ENCODE results near the gene KMT2C.
"Not testable (repeated sequence)": the region's sequence is repeated elsewhere in the genome, so short reads cannot be mapped to it uniquely, and the experiment has no call there.

KMT2C gene

GRCh38 chr7:152382244-152382643 lies 53.6 kb downstream of the KMT2C start:
- no peaks in the 10 kb centered on the region; the same call in 1 of the 2 replicates for H3K9me3 ChIP-seq (ENCODE audit: insufficient read depth, low read depth, low read length)
- H3K27me3 ChIP-seq (ENCODE audit: insufficient read depth, low read length, poor library complexity, severe bottlenecking): no peaks in the 10 kb centered on the region
- TF ChIP-seq, protein P1, sequence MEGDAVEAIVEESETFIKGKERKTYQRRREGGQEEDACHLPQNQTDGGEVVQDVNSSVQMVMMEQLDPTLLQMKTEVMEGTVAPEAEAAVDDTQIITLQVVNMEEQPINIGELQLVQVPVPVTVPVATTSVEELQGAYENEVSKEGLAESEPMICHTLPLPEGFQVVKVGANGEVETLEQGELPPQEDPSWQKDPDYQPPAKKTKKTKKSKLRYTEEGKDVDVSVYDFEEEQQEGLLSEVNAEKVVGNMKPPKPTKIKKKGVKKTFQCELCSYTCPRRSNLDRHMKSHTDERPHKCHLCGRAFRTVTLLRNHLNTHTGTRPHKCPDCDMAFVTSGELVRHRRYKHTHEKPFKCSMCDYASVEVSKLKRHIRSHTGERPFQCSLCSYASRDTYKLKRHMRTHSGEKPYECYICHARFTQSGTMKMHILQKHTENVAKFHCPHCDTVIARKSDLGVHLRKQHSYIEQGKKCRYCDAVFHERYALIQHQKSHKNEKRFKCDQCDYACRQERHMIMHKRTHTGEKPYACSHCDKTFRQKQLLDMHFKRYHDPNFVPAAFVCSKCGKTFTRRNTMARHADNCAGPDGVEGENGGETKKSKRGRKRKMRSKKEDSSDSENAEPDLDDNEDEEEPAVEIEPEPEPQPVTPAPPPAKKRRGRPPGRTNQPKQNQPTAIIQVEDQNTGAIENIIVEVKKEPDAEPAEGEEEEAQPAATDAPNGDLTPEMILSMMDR (conservative IDR thresholded peaks at IDR 0.05; ENCODE audit: low read length): no peak
- no peak for TF ChIP-seq EZH2phosphoT487 (IDR thresholded peaks at IDR 0.05; ENCODE audit: borderline replicate concordance)
- no peaks in the 10 kb centered on the region for H3K9me2 ChIP-seq (replicated peaks; ENCODE audit: low read depth, low read length)
- H3K4me2 ChIP-seq (ENCODE audit: low read depth, low read length, poor library complexity, severe bottlenecking): no peak overlapping the region
- H3F3A ChIP-seq (ENCODE audit: low read depth): no peaks in the 10 kb centered on the region
- peaks cover 80% of the 10 kb centered on the region for H3K79me2 ChIP-seq (ENCODE audit: insufficient read depth, low read length)
- H2AFZ ChIP-seq (ENCODE audit: low read length): no peak overlapping the region
- H3K4me3 ChIP-seq (ENCODE audit: low read length, poor library complexity, severe bottlenecking): no peak overlapping the region
- peaks cover 22% of the 10 kb centered on the region for H4K20me1 ChIP-seq (ENCODE audit: insufficient read depth, low read length, poor library complexity, severe bottlenecking)
- no peak overlapping the region for H3K9ac ChIP-seq (ENCODE audit: low read depth, low read length, poor library complexity, severe bottlenecking)
- no peaks in the 10 kb centered on the region for H3K4me1 ChIP-seq (ENCODE audit: insufficient read depth, low read length, poor library complexity, severe bottlenecking)
- H3K36me3 ChIP-seq (ENCODE audit: insufficient read depth, low read length): no peaks in the 10 kb centered on the region

GRCh38 chr7:152380931-152381578 lies 54.7 kb downstream of the KMT2C start:
- H3K4me3 ChIP-seq (ENCODE audit: low read length, poor library complexity, severe bottlenecking); H3K9me3 ChIP-seq (ENCODE audit: insufficient read depth, low read depth, low read length); H3K27me3 ChIP-seq (ENCODE audit: insufficient read depth, low read length, poor library complexity, severe bottlenecking); H3F3A ChIP-seq (ENCODE audit: low read depth); H3K36me3 ChIP-seq (ENCODE audit: insufficient read depth, low read length); H3K9ac ChIP-seq (ENCODE audit: low read depth, low read length, poor library complexity, severe bottlenecking); H3K4me2 ChIP-seq (ENCODE audit: low read depth, low read length, poor library complexity, severe bottlenecking); H2AFZ ChIP-seq (ENCODE audit: low read length); H3K9me2 ChIP-seq (replicated peaks; ENCODE audit: low read depth, low read length); H3K4me1 ChIP-seq (ENCODE audit: insufficient read depth, low read length, poor library complexity, severe bottlenecking): not testable (repeated sequence)
- Histone ChIP-seq H3K79me2 (ENCODE audit: insufficient read depth, low read length) (peaks cover 85% of the 10 kb centered on the region), H4K20me1 (ENCODE audit: insufficient read depth, low read length, poor library complexity, severe bottlenecking) (peaks cover 24% of the 10 kb centered on the region)

DNA sequence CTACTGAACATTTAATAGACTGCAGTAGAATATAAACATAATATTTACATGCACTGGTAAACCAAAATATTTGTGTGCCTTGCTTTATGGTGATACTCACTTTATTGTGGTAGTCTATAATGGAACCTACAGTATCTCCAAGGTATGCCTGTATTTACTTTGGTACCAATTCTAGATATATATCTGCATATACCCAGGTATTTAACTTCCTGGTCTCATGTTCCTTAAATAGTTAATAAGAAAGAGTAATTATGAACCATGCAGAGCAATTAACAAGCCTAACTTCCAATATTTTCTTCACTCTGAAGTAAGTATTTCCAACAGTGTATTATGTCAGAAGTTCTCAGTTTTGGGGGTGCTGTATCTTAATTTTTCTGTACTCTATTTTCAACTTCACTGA lies 57.3 kb downstream of the KMT2C start:
- H3K4me3 ChIP-seq (ENCODE audit: low read length, poor library complexity, severe bottlenecking); H3K9me3 ChIP-seq (ENCODE audit: insufficient read depth, low read depth, low read length); H3K36me3 ChIP-seq (ENCODE audit: insufficient read depth, low read length); H3F3A ChIP-seq (ENCODE audit: low read depth); H3K4me1 ChIP-seq (ENCODE audit: insufficient read depth, low read length, poor library complexity, severe bottlenecking); H3K9me2 ChIP-seq (replicated peaks; ENCODE audit: low read depth, low read length); H3K27me3 ChIP-seq (ENCODE audit: insufficient read depth, low read length, poor library complexity, severe bottlenecking); H2AFZ ChIP-seq (ENCODE audit: low read length); H3K4me2 ChIP-seq (ENCODE audit: low read depth, low read length, poor library complexity, severe bottlenecking); H3K9ac ChIP-seq (ENCODE audit: low read depth, low read length, poor library complexity, severe bottlenecking): not testable (repeated sequence)
- Histone ChIP-seq H4K20me1 (ENCODE audit: insufficient read depth, low read length, poor library complexity, severe bottlenecking) (peaks cover 19% of the 10 kb centered on the region), H3K79me2 (ENCODE audit: insufficient read depth, low read length) (peaks cover 90% of the 10 kb centered on the region)

GRCh38 chr7:152376716-152377484 lies 58.9 kb downstream of the KMT2C start:
- not testable (repeated sequence) for H3F3A ChIP-seq (ENCODE audit: low read depth); H3K9me3 ChIP-seq (ENCODE audit: insufficient read depth, low read depth, low read length); H3K9ac ChIP-seq (ENCODE audit: low read depth, low read length, poor library complexity, severe bottlenecking); H3K27me3 ChIP-seq (ENCODE audit: insufficient read depth, low read length, poor library complexity, severe bottlenecking); H3K36me3 ChIP-seq (ENCODE audit: insufficient read depth, low read length); H2AFZ ChIP-seq (ENCODE audit: low read length); H3K9me2 ChIP-seq (replicated peaks; ENCODE audit: low read depth, low read length); H3K4me2 ChIP-seq (ENCODE audit: low read depth, low read length, poor library complexity, severe bottlenecking); H3K4me3 ChIP-seq (ENCODE audit: low read length, poor library complexity, severe bottlenecking); H3K4me1 ChIP-seq (ENCODE audit: insufficient read depth, low read length, poor library complexity, severe bottlenecking)
- H4K20me1 ChIP-seq (ENCODE audit: insufficient read depth, low read length, poor library complexity, severe bottlenecking): peaks cover 27% of the 10 kb centered on the region
- peaks cover 94% of the 10 kb centered on the region for H3K79me2 ChIP-seq (ENCODE audit: insufficient read depth, low read length)

All from Loucy (cell line).